ENCODE measurements around the gene SNAI3. TPM values are rescaled to one million over a fixed set of nuclear protein-coding genes. Genes with fewer than 3 reads are reported as not detected.

Gene SNAI3
- total RNA-seq, result 3.1 TPM
- long read RNA-seq, transcript SNAI3-201 (3 exons, 1,732 nt), result major isoform, 7 of 33 reads
- long read RNA-seq, partial matches to known transcripts, result 2 of 33 reads
- long read RNA-seq, other reads (novel, unspliced or antisense), result 24 of 33 reads

GRCh38 chr16:88686439-88687253, at the start of gene SNAI3:
TSS of gene SNAI3 (minus strand) at chr16:88686507. CDS start at chr16:88686406, 101 bp downstream.
- Histone ChIP-seq H3K9me3 (replicated peaks) (no peaks in the 10 kb centered on the region), H3K36me3 (no peaks in the 10 kb centered on the region), H3K27me3 (ENCODE audit: low read depth) (peaks cover 98% of the 10 kb centered on the region), H3K4me3 (peak within 1 kb of the TSS; percentile 76), H3K4me1 (peaks cover 37% of the 10 kb centered on the region), H3K27ac (replicated peaks) (peak within 1 kb of the TSS; percentile 13)
- peak; percentile 85 for DNase-seq
- intact Hi-C loops (cut with micrococcal nuclease), result no loop called here
- no peak for TF ChIP-seq CTCF (IDR thresholded peaks at IDR 0.05; ENCODE audit: borderline replicate concordance)

- H3K4me3 ChIP-seq, result no peak overlapping the region
- H3K36me3 ChIP-seq, result peaks cover 9% of the 10 kb centered on the region
- TF ChIP-seq CTCF (IDR thresholded peaks at IDR 0.05; ENCODE audit: borderline replicate concordance), result no peak
- DNase-seq, result no peak
- H3K4me1 ChIP-seq, result peaks cover 6% of the 10 kb centered on the region
- H3K27me3 ChIP-seq (ENCODE audit: low read depth), result no peaks in the 10 kb centered on the region
- no peak overlapping the region for H3K27ac ChIP-seq (replicated peaks)
- intact Hi-C loops (cut with micrococcal nuclease), result loop anchor here (10.0 kb wide), 1 partner anchor 479 kb away; the partner anchor contains the start of gene ZNF778
- no peaks in the 10 kb centered on the region for H3K9me3 ChIP-seq (replicated peaks)
These were observed 49.8 kb upstream of the SNAI3 start for GRCh38 chr16:88736088-88736487.

GRCh38 chr16:88735616-88736015, 49.3 kb upstream of the SNAI3 start:
- Histone ChIP-seq H3K9me3 (replicated peaks) (no peaks in the 10 kb centered on the region), H3K4me1 (peaks cover 6% of the 10 kb centered on the region), H3K27me3 (ENCODE audit: low read depth) (no peaks in the 10 kb centered on the region), H3K27ac (replicated peaks) (no peak overlapping the region), H3K4me3 (no peak overlapping the region), H3K36me3 (peaks cover 13% of the 10 kb centered on the region)
- DNase-seq, result no peak
- intact Hi-C loops (cut with micrococcal nuclease), result loop anchor here (10.0 kb wide), 1 partner anchor 479 kb away; the partner anchor contains the start of gene ZNF778
- no peak for TF ChIP-seq CTCF (IDR thresholded peaks at IDR 0.05; ENCODE audit: borderline replicate concordance)

DNA sequence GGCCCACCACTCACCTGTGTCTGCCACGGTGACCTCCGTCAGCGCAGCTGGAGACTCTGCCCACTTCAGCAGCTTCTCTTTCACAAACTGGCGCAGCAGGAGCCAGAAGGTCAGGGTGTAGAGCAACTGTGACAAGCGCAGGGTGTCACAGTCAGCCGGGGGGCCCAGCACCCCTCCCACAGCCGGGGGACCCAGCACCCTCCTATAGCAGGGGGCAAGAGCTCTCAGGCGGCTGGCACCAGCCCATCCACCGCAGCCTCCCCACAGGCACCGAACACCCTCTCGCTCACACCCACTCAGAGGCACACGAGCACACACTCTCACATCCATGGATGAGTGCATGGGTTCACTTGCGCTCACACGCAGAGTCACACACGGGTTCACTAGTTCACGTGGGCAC, 48.8 kb upstream of the SNAI3 start:
- Histone ChIP-seq H3K36me3 (peaks cover 13% of the 10 kb centered on the region), H3K9me3 (replicated peaks) (no peaks in the 10 kb centered on the region), H3K4me3 (no peak overlapping the region), H3K27me3 (ENCODE audit: low read depth) (no peaks in the 10 kb centered on the region), H3K27ac (replicated peaks) (no peak overlapping the region), H3K4me1 (peaks cover 6% of the 10 kb centered on the region)
- intact Hi-C loops (cut with micrococcal nuclease), result loop anchor here (10.0 kb wide), 1 partner anchor 480 kb away; the partner anchor contains the start of gene ZNF778
- TF ChIP-seq CTCF (IDR thresholded peaks at IDR 0.05; ENCODE audit: borderline replicate concordance), result no peak
- no peak for DNase-seq

GRCh38 chr16:88734361-88734728, 48.0 kb upstream of the SNAI3 start:
- peaks cover 13% of the 10 kb centered on the region for H3K36me3 ChIP-seq
- intact Hi-C loops (cut with micrococcal nuclease), result loop anchor here (10.0 kb wide), 1 partner anchor 480 kb away; the partner anchor contains the start of gene ZNF778

More at GRCh38 chr16:88734361-88734728, 48.0 kb upstream of the SNAI3 start:
- DNase-seq, result no peak
- TF ChIP-seq CTCF (IDR thresholded peaks at IDR 0.05; ENCODE audit: borderline replicate concordance), result no peak
- Histone ChIP-seq H3K9me3 (replicated peaks) (no peaks in the 10 kb centered on the region), H3K4me1 (peaks cover 6% of the 10 kb centered on the region), H3K4me3 (no peak overlapping the region), H3K27me3 (ENCODE audit: low read depth) (no peaks in the 10 kb centered on the region), H3K27ac (replicated peaks) (no peak overlapping the region)

Data from left ventricle myocardium inferior (tissue), 1 donor.